ENCODE data around the gene SRRM4. TPM values are rescaled to one million over a fixed set of nuclear protein-coding genes. Genes with fewer than 3 reads are reported as not detected.

SRRM4 gene
- total RNA-seq, 1 experiment from 2014 or later, result 0.02 TPM

DNA sequence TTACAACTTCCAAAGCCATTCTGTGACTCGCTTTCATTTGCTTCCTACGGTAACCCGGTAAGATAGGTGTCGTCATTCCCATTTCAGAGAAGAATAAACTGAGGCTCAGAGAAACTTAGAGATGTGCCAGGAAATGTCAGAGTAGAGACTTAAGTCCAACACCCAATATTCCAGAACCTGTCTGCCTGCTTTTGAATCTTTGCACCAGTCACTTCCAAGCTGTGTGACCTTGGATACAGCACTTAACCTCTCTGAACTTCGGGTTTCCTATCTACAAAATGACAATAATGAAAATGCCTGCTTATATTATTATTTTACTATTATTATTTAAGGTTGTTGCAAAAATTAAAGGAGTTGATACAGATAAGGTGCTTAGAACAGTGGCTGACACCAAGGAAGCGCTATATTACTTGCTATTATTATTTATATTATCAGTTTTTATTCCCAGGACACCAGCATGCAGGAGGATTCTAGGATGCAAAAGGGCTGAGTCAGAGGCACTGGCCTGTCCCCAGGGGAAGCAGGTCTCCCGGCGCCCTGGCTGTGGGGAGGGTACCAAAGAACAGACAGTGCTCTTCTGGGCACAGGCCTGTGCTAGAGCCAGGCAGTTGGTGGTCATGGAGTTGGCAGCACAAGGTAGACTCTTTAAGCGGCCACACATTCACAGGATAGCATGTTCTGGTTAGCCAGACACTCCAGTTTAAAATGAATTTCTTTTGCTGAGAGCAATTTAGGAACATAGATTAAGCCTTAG lies 202.8 kb downstream of the SRRM4 start:
- intact Hi-C loops (cut with micrococcal nuclease), result no loop called here
- no peak overlapping the region for H3K9ac ChIP-seq (ENCODE audit: low read length)
- no TSS peak for BruUV-seq (replicated peaks)
- H3K27me3 ChIP-seq (ENCODE audit: insufficient read depth, low read length), result no peaks in the 10 kb centered on the region
- no peaks in the 10 kb centered on the region for H4K20me1 ChIP-seq (ENCODE audit: insufficient read depth)
- H3K36me3 ChIP-seq (ENCODE audit: control insufficient read depth in 1 of 2, insufficient read depth in 2 of 2, low read length in 2 of 2), result no peaks in the 10 kb centered on the region
- no peaks in the 10 kb centered on the region for H3K9me2 ChIP-seq (ENCODE audit: insufficient read depth)
- TF ChIP-seq TCF7L2 (IDR thresholded peaks at IDR 0.05; ENCODE audit: borderline replicate concordance, extremely low read depth, insufficient read depth, insufficient read length) (no peak), EZH2 (IDR thresholded peaks at IDR 0.05) (no peak), SRF (IDR thresholded peaks at IDR 0.05; ENCODE audit: low read depth) (no peak), RAD21 (IDR thresholded peaks at IDR 0.05; ENCODE audit: low read depth) (no peak), CEBPB (IDR thresholded peaks at IDR 0.05; ENCODE audit: low read depth) (no peak)
- TF ChIP-seq, protein P1, sequence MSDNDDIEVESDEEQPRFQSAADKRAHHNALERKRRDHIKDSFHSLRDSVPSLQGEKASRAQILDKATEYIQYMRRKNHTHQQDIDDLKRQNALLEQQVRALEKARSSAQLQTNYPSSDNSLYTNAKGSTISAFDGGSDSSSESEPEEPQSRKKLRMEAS (IDR thresholded peaks at IDR 0.05), result no peak
- TF ChIP-seq, protein P2, sequence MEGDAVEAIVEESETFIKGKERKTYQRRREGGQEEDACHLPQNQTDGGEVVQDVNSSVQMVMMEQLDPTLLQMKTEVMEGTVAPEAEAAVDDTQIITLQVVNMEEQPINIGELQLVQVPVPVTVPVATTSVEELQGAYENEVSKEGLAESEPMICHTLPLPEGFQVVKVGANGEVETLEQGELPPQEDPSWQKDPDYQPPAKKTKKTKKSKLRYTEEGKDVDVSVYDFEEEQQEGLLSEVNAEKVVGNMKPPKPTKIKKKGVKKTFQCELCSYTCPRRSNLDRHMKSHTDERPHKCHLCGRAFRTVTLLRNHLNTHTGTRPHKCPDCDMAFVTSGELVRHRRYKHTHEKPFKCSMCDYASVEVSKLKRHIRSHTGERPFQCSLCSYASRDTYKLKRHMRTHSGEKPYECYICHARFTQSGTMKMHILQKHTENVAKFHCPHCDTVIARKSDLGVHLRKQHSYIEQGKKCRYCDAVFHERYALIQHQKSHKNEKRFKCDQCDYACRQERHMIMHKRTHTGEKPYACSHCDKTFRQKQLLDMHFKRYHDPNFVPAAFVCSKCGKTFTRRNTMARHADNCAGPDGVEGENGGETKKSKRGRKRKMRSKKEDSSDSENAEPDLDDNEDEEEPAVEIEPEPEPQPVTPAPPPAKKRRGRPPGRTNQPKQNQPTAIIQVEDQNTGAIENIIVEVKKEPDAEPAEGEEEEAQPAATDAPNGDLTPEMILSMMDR (IDR thresholded peaks at IDR 0.05 in 2 of 3, conservative IDR thresholded peaks at IDR 0.05 in 1 of 3; ENCODE audit: borderline replicate concordance in 1 of 3, insufficient read depth in 1 of 3, low read depth in 2 of 3, low read length in 2 of 3), result no peak
- RAD21 ChIA-PET (ENCODE audit: low non-redundant PET in 1 of 2, low total read pairs in 2 of 2, uncharacterized antibody in 2 of 2, unreplicated experiment in 2 of 2), result no interaction called here
- no peaks in the 10 kb centered on the region for H3K79me2 ChIP-seq (ENCODE audit: insufficient read depth, low read length)
- no peak overlapping the region for H3K27ac ChIP-seq (ENCODE audit: low read depth, low read length)
- H3K4me2 ChIP-seq (ENCODE audit: low read length), result no peak overlapping the region
- no peak overlapping the region for H2AFZ ChIP-seq (ENCODE audit: low read depth, low read length, poor library complexity, severe bottlenecking)
- H3K9me3 ChIP-seq (ENCODE audit: control insufficient read depth in 1 of 2, insufficient read depth in 1 of 2, low read depth in 1 of 2, low read length in 2 of 2), result no peaks in the 10 kb centered on the region
- DNase-seq (ENCODE audit: low read depth, low spot score) (no peak), ATAC-seq (no peak)
- H3K4me1 ChIP-seq (ENCODE audit: control insufficient read depth in 1 of 2, insufficient read depth in 2 of 2, low read length in 2 of 2), result peaks cover 20 to 22% of the 10 kb centered on the region in 2 experiments
- H3K4me3 ChIP-seq (replicated peaks in 1 of 2; ENCODE audit: low read depth in 1 of 2, low read length in 2 of 2), result no peak overlapping the region
- POLR2A ChIA-PET, result no interaction called here
- CTCF ChIA-PET, result no interaction called here

Data from HCT116 (cell line).